HG02970 (cell line): ENCODE results near the gene KRT1.

Experiments used
- ATAC-seq: cut with Tn5 transposase; IDR thresholded peaks from one replicate; pipeline ENCODE4 v1.9.1; 2021; ENCODE audit warnings: mild to moderate bottlenecking, moderate library complexity, moderate number of reproducible peaks; ENCODE audit not compliant: unreplicated experiment, low FRiP score

Gene KRT1

DNA sequence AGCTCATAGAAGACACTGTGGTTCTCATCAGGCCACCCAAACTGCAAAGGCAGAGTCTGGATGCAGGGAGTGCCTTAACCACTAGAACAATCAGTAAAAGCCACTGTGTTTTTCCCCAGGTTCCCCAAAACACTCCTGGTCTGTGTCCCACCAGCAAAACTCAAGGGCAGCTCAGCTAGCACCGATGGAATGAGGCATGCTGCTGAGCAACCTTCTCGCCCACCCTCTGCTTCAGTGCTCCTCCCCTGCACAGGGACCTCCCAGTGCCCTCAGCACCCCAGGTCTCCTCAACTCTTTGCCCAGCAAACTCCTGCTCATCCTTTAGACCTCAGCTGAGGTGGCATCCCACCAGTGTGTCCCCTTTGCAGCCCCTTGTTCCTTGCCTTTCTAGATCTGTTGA, 19.2 kb upstream of the KRT1 start:
- ATAC-seq, result no peak

DNA sequence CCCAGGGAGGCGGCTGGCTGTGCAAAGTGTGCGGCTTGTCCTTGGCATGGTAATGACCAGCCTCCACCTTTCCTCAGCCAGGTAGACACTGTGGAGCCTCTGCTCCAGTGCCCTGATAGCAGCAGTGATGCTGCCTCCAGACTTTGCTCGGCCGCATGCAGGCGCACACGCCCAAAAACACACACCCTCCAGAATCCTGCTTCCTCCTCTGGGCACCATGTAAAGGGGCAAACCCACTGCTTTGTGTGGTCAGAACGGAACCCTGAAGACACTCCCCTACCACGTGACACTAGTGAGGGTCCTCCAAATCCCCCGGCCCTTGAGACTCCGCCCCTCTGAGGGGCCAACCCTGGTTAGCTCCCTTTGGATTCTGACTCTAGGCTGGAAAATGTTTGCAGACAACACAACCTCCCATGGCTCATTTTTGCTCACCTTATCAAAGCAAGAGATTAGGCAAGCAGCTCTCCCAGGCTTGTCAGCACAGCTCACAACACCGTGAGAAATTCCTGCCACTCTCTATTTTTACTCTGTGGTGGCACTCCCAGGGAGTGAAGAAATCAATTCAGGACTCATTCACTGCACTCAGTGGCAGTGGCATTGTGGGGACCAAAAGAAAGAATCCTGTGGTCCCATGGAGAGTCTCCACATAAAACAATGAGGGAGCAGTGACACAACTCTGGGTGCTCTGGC, 18.6 kb upstream of the KRT1 start:
- ATAC-seq, result no peak

DNA sequence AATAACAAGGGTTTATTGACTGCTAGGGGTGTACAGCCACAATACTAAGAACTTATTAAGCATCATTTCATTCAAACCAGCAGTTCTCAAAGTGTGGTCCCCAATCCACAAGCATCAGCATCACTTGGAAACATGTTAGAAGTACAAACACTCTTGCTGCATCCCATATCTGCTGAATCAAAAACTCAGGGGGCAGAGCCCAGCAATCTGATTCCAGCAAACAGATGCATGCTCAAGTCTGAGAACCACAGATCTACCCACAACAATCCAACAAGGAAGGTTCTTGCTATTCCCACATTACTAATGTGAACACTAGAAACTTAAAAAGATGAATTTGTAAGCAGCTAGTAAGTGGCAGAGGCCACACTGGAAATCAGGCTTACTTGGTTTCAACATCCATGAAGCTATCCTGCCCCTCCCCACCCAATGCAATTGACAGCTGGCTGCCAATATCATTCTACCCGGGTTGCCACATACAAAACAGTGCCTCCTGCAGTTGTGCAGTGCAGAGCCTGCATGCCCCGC, 16.9 kb upstream of the KRT1 start:
- ATAC-seq, result no peak

DNA sequence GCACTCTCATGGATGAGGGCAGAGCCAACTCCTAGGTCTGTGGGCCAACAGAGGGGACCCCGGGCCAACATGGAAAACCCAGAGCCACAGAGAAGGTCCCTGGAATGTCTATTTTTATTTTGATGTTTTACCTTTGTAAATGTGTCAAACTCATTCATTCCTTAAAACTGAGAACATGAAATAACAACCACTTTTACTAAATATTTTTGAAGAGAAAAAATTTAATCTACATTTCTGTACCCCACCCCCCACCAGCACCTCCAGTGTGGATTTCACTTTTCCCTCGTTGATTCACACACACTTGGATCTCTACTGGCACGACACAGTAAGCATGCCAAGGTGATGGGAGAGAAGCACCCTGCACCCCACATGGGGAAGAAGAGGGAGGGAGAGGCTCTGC, 16.4 kb upstream of the KRT1 start:
- no peak for ATAC-seq

DNA sequence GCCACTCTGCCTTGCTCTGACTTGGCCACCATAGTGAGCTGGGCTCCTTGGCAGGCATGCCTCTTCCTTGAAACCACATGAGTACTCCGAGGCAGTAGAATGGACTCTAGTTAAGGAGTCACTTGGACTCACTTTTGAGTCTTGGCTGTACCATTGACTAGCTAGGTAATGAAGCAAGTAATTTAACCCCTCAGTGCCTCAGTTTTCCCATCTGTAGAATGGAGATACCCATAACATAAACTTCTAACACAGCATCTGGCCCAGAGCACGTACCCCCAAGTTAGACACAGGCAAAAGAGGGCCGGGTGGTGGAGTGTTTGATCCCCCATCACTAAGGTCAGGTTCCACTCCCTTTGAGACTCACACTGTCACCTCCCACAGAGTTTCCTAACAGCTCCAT, 14.8 kb upstream of the KRT1 start:
- ATAC-seq, result no peak

DNA sequence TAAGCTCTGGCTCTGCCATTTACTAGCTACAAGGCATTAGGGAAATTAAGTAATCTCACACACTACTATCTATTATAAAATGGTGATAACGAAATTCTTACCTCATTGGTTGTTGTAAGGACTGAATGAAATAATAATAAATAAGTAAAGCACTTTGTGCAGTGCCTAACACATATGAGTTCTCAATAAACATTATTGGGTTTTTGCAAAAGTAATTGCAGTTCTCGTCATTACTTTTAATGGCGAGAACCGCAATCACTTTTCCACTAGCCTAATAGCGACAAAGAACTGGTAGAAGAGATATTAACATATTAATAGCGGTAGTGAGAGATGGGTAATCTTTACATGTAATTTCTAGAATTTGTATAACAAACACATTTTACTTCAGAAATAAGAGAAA, 13.9 kb upstream of the KRT1 start:
- ATAC-seq, result no peak

DNA sequence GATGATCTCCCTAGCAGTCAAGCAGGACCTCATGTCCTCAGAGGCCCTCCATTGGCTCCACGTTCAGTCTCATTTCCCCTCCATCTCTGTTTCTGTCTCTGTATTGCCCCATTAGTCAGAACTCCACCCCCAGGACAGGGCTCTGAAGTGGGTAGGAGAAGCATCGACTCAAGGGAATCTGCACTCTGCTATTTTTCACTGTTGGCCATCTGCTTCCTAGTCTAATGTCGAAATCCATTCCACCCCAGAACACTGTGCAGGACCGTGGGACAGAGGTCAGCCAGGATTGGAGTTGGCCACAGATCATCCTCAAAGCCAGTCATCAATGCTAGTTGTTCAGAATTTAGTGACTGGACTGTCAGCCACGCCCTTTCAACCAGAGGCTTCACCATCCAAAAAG, 13.1 kb upstream of the KRT1 start:
- ATAC-seq, result no peak

DNA sequence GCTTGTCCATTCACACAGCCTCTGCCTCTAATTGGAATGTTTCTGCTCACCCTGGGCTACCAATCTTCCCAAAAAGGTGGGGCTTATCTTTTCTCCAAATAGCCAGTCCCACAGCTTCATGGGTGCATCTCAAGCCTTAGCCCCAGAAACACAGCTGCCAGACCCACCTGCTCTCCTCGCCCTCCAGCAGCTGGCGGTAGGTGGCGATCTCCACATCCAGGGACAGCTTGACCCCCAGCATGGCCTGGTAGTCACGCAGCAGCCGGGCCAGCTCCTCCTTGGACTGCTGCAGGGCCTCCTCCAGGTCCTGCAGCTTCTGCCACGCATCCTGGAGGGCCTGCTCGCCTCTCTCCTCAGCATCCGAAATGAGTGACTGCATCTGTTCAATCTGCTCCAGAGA, 12.0 kb upstream of the KRT1 start:
- no peak for ATAC-seq

DNA sequence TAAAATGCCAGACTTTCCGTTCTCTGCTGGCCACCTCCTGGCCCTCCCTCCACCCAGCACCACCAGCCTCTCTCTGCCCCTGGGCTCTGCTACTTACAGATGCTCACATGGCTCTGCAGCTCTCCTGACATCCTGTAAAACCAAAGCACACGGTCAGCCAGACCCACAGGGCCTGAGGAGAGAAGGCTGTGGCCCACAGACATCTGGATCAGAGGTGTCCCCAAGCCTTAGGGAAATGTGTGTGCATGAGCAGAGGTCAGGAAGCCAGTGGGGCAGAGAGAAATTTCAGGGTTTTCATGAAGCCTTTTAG, 11.6 kb upstream of the KRT1 start:
- ATAC-seq, result no peak

DNA sequence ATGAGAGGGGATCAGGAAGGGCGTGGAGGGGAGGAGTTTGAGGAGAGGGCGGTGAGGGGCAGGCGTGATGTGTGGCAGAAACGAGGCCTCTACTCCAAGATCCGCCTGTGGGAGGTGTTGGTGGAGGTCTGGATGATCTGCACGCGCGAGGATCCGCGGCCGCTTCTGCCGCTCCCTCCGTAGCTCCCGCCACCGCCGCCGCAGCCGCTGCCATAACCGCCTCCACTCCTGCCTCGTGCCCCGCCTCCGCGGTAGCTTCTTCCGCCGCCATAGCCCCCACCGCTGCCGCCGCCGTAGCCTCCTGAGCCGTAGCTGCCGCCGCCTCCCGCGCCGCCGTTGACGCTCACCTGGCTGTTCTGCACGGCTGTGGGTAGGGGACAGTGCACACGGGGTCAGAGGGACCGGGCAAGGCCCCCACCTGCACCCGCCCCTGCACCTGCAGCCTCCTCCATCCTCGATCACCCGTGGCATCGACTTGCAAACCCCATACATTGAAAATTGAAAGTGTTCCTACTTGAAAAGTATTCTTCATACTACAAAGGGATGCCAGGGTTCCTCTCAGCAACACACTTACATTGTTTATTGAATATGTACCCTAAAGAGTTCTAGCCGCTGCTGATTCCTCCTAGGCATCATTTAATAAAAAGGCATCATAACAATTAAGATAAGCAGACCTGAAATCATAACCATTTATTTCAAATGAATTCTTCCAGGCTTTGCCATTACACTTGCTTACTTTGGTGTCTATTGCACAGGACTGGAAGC, 11.1 kb upstream of the KRT1 start:
- ATAC-seq, result no peak

DNA sequence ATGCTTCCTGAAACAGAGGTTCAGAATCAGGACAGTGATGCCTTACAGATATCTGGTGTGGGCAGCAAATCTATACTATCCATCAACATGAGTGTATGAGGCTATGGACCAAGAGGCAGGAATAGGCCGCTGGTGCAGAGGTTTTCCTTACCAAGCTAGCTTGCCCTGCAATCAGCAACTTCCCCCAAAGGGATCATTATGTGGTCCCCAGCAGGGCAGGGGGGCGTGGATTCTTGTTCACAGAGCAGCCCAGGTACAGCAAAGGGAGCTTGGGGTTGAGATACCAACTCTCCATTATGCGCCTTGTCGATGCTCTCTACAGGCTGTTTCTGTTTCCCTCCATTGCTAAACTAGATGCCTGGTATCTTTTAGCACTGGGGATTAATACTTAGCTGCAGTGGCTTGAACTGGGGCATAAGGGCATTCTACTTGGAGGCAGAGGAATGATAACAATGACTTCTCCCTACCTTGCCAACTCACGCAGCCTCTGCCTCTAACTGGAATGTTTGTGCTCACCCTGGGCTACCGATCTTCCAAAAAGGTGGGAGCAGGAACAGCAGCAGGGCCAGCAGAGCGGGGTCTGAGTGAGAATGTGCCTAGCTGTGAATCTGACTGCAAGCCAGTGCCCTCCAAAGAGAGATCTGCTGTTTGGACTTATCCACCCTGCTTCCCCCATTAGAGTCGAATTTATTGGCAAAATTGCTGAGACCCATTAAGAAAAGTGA, 10.3 kb upstream of the KRT1 start:
- ATAC-seq, result no peak

DNA sequence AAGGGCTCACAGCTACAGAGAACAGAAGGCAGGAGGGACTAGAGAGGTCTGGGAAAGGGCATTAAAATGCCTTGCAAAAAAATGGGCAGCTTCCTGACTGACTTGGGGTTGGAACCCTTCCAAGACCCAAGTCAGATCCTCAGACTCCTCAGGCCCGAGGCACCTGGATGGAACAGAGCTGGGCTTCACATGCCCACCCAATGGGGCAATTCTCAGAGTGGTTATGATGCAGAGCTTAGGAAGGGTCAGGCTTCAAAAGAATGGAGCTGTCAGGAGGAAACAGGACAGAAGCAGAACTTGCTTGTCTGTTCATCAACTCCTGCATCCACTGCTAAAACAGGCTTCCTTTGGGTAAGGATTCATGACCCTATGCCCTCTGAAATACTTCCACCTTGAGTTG, 9.7 kb upstream of the KRT1 start:
- no peak for ATAC-seq

DNA sequence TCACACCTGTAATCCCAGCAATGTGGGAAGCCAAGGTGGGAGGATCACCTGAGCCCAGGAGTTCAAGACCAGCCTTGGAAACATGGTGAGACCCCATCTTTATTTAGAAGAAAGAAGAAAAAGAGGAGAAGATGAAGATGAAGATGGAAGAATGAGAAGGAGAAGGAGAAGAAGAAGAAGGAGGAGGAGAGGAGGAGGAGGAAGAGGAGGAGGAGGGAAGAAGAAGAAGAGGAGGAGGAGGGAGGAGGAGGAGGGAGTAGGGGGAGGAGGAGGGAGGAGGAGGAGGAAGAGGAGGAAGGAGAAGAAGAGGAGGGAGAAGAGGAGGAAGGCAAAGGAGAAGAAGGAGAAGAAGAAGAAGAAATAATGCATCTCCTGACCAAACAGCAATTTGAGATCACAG, 9.0 kb upstream of the KRT1 start:
- ATAC-seq, result no peak

DNA sequence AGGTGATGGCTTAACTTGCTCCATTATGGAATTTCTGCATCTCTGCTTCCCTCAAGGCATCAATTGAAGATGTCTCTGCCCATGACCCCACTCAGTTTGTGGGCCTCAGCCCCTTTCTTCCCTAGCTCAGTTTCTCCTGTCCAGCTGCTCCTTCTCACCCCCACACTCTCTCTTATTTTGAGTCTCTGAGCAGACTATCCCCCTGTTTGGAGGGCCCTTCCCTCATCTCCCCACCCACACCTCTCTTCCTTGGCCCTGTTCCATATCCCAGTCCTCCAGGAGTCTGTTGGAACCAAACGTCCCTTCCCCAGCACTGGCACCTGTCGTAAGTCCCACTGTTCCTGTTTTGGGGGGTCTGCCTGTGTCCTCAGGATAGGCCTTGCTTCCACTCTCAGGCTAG, 8.3 kb upstream of the KRT1 start:
- ATAC-seq, result no peak

DNA sequence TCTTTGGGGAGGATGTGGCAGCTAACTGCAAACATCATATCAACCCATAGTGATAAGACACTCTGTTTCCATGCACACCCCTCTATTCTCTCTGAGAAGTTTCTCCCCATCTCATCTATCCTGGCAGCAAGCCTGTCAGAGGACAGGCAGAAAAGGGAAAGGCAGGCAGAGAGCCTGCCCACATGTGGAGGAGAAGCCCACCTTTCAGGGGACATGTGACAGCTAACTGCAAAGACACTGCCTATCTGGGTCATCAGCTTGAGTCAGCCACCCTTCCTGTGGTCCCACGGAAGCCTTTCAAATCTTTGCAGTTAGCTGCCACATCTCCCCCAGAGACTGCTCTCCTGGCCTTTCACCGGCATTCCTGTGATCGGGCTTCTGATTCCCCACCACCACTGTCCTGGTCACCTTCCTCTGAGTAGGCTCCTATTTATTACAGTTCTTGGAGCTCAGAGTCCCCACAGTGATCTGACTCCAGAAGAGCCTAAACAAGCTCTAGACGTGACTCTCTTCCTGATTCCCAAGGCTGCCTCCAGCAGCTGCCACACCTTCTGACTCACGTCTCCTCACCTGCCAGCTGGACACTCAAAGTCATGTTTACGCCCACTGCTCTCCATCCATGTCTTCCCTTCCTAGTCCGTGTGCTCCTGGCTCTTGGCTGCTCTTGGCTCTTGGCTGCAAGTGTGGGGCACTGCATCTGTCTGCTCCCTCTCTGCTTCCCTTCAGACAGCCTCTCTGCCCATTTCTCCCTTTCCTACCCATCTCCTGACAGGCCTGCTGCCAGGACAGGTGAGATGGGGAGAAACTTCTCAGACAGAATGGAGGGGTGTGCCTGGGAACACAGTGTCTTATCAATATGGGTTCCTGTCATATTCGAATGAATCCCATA, 7.5 kb upstream of the KRT1 start:
- ATAC-seq, result no peak

DNA sequence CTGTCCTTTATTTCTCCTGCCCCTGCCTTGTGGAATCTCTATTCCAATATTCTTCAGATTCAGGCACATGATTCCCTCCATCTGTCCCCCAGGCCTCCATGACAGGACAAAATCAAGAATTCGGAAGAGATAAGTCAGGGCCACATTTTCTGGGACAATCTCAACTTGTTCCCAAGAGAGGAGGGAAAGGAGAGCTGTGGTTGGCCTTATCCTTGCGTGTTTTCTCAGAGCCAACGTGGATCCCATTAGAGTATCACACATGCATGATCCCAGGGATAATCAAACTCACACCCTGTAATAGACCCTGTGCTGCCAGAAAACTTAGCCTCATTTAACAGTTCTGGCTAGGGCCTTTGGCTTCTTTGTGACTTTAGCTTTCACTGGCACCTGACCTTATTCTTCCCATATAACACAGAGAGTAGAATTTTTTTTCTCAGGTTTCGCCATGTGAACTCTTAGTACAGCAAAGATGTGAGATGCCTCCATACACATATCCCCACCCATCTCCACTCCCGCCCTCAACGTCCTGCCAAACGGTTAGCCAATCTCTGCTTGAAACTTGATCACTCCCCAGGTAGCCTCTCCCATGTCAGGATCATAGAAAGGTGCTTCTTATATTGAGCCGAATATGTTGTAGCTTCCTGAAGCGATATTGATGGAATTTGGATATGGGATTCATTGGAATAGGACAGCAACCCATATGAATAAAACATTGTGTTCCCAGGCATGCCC, 6.7 kb upstream of the KRT1 start:
- ATAC-seq, result no peak

DNA sequence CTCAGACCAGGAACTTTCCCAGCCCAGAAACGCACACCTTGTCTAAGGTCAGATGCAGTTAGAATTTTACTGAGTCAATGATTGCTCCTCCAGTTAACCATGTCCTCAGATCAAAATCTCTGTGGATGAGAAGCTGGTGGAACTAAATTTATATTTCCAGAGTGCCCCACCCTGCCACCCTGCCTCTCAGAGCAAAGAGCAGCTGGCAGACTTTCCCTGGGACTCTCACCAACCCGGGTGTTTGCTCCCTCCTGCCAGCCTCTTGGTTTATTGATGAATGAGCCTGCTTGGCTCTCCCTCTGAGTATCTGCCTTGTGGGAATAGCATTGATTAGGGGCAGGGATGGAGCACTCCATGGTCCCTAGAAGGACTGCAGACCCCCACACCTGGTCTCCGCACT, 5.9 kb upstream of the KRT1 start:
- no peak for ATAC-seq

DNA sequence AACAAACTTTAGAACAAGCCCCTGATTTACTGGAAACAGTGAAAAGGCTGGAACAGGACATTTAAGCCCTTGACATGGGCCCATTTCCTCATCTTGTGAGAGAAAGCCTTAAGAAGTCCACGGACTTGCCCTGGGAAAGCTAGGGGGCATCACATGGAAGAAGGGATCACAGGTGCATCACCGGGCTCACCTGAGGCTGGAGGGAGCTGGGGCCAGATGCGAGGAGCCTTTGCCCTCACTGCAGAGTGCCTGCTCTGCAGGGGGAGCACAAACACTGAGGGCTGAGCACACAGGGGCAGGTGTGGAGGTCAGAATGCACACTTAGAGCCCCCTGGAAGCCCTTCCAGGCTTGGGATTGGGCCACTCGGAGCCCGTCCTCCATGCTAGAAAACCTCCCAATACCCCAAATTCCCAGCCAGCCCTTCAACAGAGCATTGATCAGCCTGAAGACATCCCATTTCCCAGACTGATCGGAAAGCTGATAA, 5.2 kb upstream of the KRT1 start:
- ATAC-seq, result no peak

DNA sequence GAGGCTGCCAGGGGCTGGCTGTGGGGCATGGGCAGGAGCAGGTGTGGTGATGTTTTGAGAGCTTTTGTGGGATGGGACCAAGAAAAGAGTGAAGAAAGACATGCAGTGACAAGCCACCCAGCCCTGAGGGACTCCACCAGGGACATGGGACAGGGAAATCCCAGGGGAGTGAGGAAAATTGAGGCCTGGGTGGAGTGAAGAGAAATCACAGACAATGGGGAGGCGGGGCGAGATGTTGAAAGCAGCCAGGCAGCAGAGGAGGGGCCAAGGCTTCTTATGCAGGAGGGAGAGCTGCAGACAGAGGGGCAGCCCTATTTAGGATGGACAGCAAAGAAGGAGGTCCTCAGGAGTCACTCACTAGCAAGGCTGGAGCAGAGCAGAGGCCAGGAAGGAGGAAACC, 4.2 kb upstream of the KRT1 start:
- no peak for ATAC-seq
